ENCODE data around the gene OR52H1.

Gene OR52H1

GRCh38 chr11:5531053-5531831 lies 17.1 kb downstream of the OR52H1 start:
- DNase-seq: no peak

DNA sequence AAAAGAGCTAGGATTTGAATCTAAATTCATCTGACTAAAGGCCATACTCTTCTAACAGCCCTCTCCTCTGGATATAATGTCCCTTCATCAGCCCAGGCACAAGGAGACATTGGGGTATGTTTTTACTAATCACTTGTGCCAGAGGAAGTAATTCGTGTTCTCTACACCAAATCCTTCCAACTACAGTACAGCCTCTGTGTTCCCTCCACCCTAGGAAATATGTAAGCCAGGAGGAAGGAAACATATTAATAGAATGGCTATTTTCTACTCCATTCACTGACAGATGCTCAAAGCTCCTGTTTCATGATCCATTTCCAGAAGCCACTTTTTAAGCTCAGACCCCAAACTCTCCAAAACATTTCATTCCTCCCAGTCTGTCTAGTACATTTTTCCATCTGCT lies 19.8 kb downstream of the OR52H1 start:
- DNase-seq: no peak

- no peak for DNase-seq
Observed at GRCh38 chr11:5527716-5528115, 20.6 kb downstream of the OR52H1 start.

DNA sequence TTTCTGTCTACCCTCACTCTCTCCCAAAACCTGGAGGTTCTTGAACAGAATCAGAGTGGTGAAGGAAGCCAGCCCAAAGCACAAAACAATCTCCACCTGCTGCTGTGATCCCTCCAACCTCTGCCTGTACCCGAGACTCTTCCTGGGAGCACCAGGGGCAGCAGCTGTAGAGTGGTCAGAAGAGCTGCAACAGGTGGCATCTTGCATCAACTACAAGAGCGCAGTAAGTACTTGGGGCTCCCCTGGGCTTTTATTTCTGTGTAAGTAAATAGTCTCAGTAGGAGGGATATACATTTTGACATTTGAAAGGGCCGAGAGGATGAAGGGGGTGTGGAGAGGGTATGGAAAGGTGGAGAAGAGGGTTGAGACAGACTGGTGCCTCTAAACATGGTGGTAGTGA lies 23.6 kb downstream of the OR52H1 start:
- no peak for DNase-seq

DNA sequence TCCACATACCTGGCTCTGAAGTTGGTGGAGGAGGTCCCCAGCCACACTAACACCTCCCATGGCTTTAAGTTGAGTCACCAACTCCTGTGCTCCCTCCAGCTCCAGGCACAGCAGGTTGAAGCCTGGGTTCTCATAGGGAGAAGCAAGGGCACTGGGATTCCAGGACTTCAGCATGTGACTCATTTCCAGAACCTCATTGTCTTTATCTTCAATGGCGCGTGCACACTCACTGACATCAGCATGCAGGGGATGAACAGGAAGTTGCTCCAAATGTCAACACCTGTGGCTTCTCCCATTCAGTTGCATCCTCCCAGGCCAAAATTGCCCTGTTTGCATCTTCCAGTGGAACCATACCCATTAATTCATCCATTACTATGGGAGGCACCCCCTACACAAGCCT lies 26.0 kb downstream of the OR52H1 start:
- no peak for DNase-seq

- no peak for DNase-seq
Observed at GRCh38 chr11:5521540-5521939, 26.8 kb downstream of the OR52H1 start.

GRCh38 chr11:5516599-5516998 lies 31.7 kb downstream of the OR52H1 start, which contains the start of gene UBQLNL:
TSS of gene UBQLNL (minus strand) at chr11:5516699. CDS start at chr11:5516441, 258 bp downstream.
- DNase-seq: no peak

GRCh38 chr11:5514841-5515240 lies 33.5 kb downstream of the OR52H1 start:
- no peak for DNase-seq

GRCh38 chr11:5509803-5510202 lies 38.5 kb downstream of the OR52H1 start, which contains the start of gene UBQLN3:
TSS of gene UBQLN3 (minus strand) at chr11:5509957. CDS start at chr11:5509558, 399 bp downstream.
- DNase-seq: no peak

DNA sequence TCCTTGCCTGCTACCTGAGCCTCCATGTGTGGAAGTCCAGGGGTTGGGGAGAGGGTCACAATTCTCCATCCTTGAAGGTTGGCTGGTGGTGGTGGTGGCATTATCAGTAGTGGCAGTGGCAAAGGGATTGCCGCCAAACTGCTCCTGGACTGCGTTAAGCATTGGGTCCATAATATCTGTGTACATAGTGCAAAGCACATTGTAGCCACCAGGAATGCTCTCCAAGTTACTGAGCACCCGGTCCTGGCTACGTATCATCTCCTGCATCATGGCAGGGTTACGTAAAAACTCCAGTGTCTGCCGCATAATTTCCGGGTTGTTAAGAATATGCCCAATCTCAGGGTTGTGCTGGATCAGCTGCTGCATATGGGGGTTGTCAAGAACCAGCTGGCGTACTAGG lies 39.7 kb downstream of the OR52H1 start:
- DNase-seq: no peak

DNA sequence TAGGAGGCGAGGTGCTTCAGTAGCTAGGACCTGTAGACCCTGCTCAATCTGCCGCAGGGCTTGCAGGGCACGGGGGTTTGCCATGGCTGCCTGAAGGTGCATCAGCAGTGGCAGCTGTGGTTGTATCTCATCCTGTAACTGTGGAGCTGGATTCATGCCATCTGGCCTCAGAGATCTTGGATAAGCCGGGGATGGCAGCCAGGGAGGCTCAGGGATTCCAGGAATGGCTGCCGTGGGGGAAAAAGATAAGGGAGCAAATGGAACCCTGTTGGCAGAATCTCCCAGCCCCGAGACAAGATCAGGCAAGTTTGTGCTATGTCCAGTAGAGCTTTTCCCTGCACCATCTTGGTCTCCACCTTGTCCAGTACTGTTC lies 40.4 kb downstream of the OR52H1 start:
- no peak for DNase-seq

- DNase-seq: no peak
Observed at GRCh38 chr11:5507177-5507932, 41.0 kb downstream of the OR52H1 start.

GRCh38 chr11:5505363-5506048 lies 42.8 kb downstream of the OR52H1 start:
- no peak for DNase-seq

DNA sequence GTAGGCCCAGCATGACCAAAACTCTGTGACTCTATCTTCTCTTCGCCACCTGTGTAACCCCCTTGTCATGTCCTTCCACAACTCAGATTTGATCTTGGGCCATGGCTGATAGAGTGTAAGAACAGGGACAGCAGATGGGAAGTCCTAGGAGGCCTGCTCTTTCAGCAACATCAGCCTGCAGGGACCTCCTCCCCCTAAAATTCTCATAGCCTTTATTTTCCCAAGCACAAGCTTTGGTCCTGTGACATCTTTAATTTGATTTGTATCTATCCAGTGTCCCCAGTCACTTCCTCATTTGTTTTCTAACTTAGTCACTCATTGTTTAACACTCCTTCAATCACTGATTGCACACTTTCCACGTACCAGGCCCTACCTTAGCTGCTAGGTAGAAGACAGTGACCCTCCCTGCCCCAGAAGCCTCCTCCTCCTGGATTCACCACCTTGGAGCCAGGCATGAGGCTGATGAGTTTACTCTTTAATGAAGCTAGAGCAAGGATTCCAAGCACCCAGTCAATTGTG lies 43.9 kb downstream of the OR52H1 start:
- no peak for DNase-seq

DNA sequence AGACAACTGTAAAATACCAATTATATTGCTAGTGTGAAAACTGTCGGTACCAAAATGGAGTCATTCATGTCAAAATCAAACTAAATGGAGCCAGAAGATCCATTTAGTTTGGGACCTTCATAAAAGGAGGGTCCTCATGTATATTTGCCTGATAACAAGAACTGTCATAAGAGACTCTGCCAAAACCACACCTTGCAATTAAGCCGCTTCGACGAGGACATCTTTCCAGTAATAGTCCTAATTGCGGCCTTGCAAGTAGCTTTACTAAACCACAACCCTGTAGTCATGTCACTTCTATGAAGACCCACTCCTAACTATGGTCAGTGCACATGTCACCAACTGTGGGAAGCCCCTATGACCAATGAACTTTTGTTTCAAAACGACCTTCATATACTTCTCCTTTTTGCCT lies 47.9 kb downstream of the OR52H1 start:
- DNase-seq: no peak

DNA sequence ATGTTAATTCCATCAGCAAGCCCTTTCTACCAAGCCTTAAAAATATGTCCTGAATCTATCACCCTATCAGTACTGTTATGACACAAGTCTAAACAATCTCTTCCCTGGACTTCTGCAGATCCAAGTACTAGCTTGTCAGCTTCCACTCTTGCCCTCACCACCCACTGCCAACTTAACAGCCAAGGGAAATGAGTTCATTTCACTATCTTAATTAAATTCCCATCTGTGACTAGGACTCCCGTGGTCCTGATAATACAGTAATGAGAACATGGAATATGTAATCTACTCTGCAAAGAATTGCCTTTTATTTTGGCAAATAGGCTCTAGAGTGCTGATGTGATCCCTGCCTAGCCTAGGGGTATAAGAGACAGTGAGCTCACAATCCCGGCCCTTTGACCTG lies 48.7 kb downstream of the OR52H1 start:
- no peak for DNase-seq

Measured in 8988T (cell line).